Kidney (tissue), 14 donors: ENCODE results near the gene TNIP1. TPM values are rescaled to one million over a fixed set of nuclear protein-coding genes. Genes with fewer than 3 reads are reported as not detected.

Experiments used
- DNase-seq, 5 donors: peaks; one replicate each; pipeline ENCODE4 v3.0.0-alpha.2; 2013 to 2020
- FAIRE-seq: peaks from 2 replicates; lab custom pipeline; 2012; peaks lifted over from hg19 to GRCh38; lab: Jason Lieb, UNC
- H3K27ac ChIP-seq, 2 donors: one replicate each; pipeline ENCODE4 v1.7.0; 2013; ENCODE audit warnings: low read depth in 2 of 2, low read length in 2 of 2, inconsistent platforms in 1 of 2
- H3K27me3 ChIP-seq: one replicate; pipeline ENCODE4 v1.7.1; 2013; ENCODE audit warnings: low read length, inconsistent platforms; ENCODE audit not compliant: control insufficient read depth, insufficient read depth
- H3K36me3 ChIP-seq, 3 donors: one replicate each; pipeline versions ENCODE4 v1.7.0 to v1.7.1; 2013; ENCODE audit warnings: low read length in 3 of 3, control low read depth in 1 of 3, inconsistent platforms in 1 of 3; ENCODE audit not compliant: insufficient read depth in 3 of 3, control insufficient read depth in 2 of 3
- H3K4me1 ChIP-seq, 3 donors: one replicate each; pipeline versions ENCODE4 v1.7.0 to v1.7.1; 2013; ENCODE audit warnings: low read length in 3 of 3, inconsistent platforms in 1 of 3, low read depth in 1 of 3; ENCODE audit not compliant: control insufficient read depth in 2 of 3, insufficient read depth in 2 of 3
- H3K4me3 ChIP-seq, 3 donors: one replicate each; pipeline versions ENCODE4 v1.7.0 to v1.8.1; 2013; ENCODE audit warnings: low read length in 3 of 3, control low read depth in 1 of 3, inconsistent platforms in 1 of 3
- H3K9ac ChIP-seq, 3 donors: one replicate each; pipeline versions ENCODE4 v1.7.0 to v1.7.1; 2013; ENCODE audit warnings: low read length in 3 of 3, control low read depth in 1 of 3, inconsistent platforms in 1 of 3
- H3K9me3 ChIP-seq, 3 donors: one replicate each; pipeline versions ENCODE4 v1.7.0 to v1.7.1; 2013; ENCODE audit warnings: low read length in 3 of 3, control low read depth in 1 of 3, inconsistent platforms in 1 of 3; ENCODE audit not compliant: control insufficient read depth in 2 of 3, insufficient read depth in 1 of 3
- CTCF ChIP-seq: IDR thresholded peaks from 3 replicates; pipeline ENCODE4 v1.5.1; 2012; ENCODE audit warnings: mild to moderate bottlenecking, moderate library complexity, borderline replicate concordance; ENCODE audit not compliant: insufficient read depth; ENCODE audit errors: extremely low read depth
- intact Hi-C: fragments of 100-400 bp; cut with DNase I; formaldehyde crosslinking; loops from one replicate; pipeline ENCODE4 v1.11.1; 2022
- polyA plus RNA-seq: library from polyadenylated mRNA; stranded (reverse); fragments of 350-450 nt; fragmentation: Illumina TruSeq; extraction: RNeasy Lipid Tissue Mini Kit (QIAGEN cat#74804); gene quantifications from one replicate; pipeline ENCODE4 v1.2.3, GENCODE V29; 2014; ENCODE audit warnings: low read depth, low replicate concordance; ENCODE audit not compliant: insufficient read depth
- total RNA-seq: library from RNA; stranded (reverse); fragmentation: NEBNext Ultra II Directional; extraction: Animal tissue kit (Norgen Biotek cat#: 25700); gene quantifications from one replicate; pipeline ENCODE4 v1.2.1, GENCODE V29; 2021
- donor health status: control.
- donor health status: control.
- donor health status: control.
- donor health status: control.
- donor health status: control.
- donor health status: DM: yes; HTN: yes; CAD: no.
- donor health status: Normal renal cell carcinoma (clear cell type).

TNIP1 gene
- total and polyA plus RNA-seq, 2 donors from 2014 or later = 109 to 132 TPM

- no peak overlapping the region for H3K27ac ChIP-seq
- H3K9me3 ChIP-seq = no peaks in the 10 kb centered on the region
- H3K36me3 ChIP-seq = peaks cover 0 to 17% (median 13%) of the 10 kb centered on the region in 3 donors
- FAIRE-seq = no peak
- TF ChIP-seq CTCF = no peak
- H3K9ac ChIP-seq = no peak overlapping the region
- no peaks in the 10 kb centered on the region for H3K27me3 ChIP-seq
- intact Hi-C loops = no loop called here
- H3K4me3 ChIP-seq = no peak overlapping the region
- no peaks in the 10 kb centered on the region for H3K4me1 ChIP-seq
- DNase-seq = no peak
Observed at GRCh38 chr5:151113651-151114050, 32.8 kb upstream of the TNIP1 start.

DNA sequence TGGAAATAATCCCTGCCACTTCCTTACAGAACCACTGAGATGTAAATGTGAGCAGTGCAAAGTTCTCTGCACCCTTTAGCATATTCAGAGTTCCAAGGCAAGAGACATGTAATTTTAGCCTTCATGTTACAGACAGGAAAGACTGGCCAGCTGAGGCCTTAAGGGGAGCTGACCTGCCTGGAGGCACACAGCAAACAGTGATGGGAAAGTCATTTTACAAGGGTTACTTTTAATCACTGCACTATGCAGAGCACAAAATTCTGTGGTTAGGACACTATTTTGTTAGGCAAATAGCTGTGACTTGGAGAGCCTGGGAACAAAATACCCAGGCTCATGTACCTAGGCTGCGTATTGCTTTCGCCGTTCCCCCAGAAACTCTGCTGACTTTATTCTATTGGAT is 30.2 kb upstream of the TNIP1 start:
- Histone ChIP-seq H3K4me1 (peaks cover 0 to 13% (median 8%) of the 10 kb centered on the region in 3 donors), H3K9ac (no peak overlapping the region), H3K27me3 (no peaks in the 10 kb centered on the region), H3K9me3 (no peaks in the 10 kb centered on the region), H3K27ac (peak overlapping the region in 1 of 2 donors; percentile 5), H3K36me3 (peaks cover 3 to 19% (median 12%) of the 10 kb centered on the region in 3 donors), H3K4me3 (no peak overlapping the region)
- intact Hi-C loops = no loop called here
- no peak for TF ChIP-seq CTCF
- DNase-seq (no peak), FAIRE-seq (no peak)

GRCh38 chr5:151110122-151110681 is 29.4 kb upstream of the TNIP1 start:
- intact Hi-C loops = no loop called here
- H3K4me3 ChIP-seq = no peak overlapping the region
- DNase-seq (no peak), FAIRE-seq (no peak)
- H3K4me1 ChIP-seq = peaks cover 0 to 13% (median 8%) of the 10 kb centered on the region in 3 donors
- no peak overlapping the region for H3K27ac ChIP-seq
- H3K36me3 ChIP-seq = peaks cover 3 to 19% (median 12%) of the 10 kb centered on the region in 3 donors
- H3K27me3 ChIP-seq = no peaks in the 10 kb centered on the region
- no peaks in the 10 kb centered on the region for H3K9me3 ChIP-seq
- no peak overlapping the region for H3K9ac ChIP-seq
- TF ChIP-seq CTCF = no peak

- peaks cover 0 to 13% (median 8%) of the 10 kb centered on the region in 3 donors for H3K4me1 ChIP-seq
- intact Hi-C loops = no loop called here
- H3K9ac ChIP-seq = no peak overlapping the region
- H3K4me3 ChIP-seq = no peak overlapping the region
- H3K27ac ChIP-seq = no peak overlapping the region
- DNase-seq (no peak), FAIRE-seq (no peak)
- no peaks in the 10 kb centered on the region for H3K27me3 ChIP-seq
- H3K9me3 ChIP-seq = no peaks in the 10 kb centered on the region
- TF ChIP-seq CTCF = no peak
- H3K36me3 ChIP-seq = peaks cover 3 to 26% (median 14%) of the 10 kb centered on the region in 3 donors
Observed at GRCh38 chr5:151108566-151108965, 27.7 kb upstream of the TNIP1 start.
